K562 (cell line): Measurements from ENCODE around the gene TSR3. TPM values are rescaled to one million over a fixed set of nuclear protein-coding genes. Genes with fewer than 3 reads are reported as not detected.
A peak's percentile ranks its signal among the peaks of the same experiment; 100 is the strongest.

ENCODE experiments used
- ARNT ChIP-seq, 2 experiments: fragments of 450-650 bp; IDR thresholded peaks; 2 replicates each; pipeline ENCODE4 v1.6.1; 2016; ENCODE audit warnings: mild to moderate bottlenecking in 1 of 2
- DPF2 ChIP-seq: fragments of 450-650 bp; IDR thresholded peaks from 2 replicates; pipeline ENCODE4 v1.6.1; 2016
- ELF2 ChIP-seq: fragments of 250-450 bp; sonication (Bioruptor Pico); IDR thresholded peaks from 2 replicates; pipeline ENCODE4 v1.5.0; 2021; ENCODE audit warnings: mild to moderate bottlenecking
- HNRNPK ChIP-seq: fragments of 200-400 bp; formaldehyde crosslinking; IDR thresholded peaks from one replicate; pipeline ENCODE4 v1.6.1; 2018; ENCODE audit warnings: mild to moderate bottlenecking, low read depth, low read length; ENCODE audit not compliant: poor library complexity, severe bottlenecking
- MECOM ChIP-seq: fragments of 250-450 bp; sonication (Bioruptor Pico); IDR thresholded peaks from 2 replicates; pipeline ENCODE4 v1.8.0; 2022; ENCODE audit warnings: inconsistent platforms
- NFE2 ChIP-seq: IDR thresholded peaks from 2 replicates; pipeline ENCODE4 v1.6.1; 2014; ENCODE audit warnings: antibody characterized with exemption, low read depth
- NR2C2 ChIP-seq, 2 experiments: fragments of 200-800 bp in 1 of 2; sonication (Bioruptor generic) in 1 of 2; sonication (generic) in 1 of 2; formaldehyde crosslinking in 1 of 2; IDR thresholded peaks; 2 replicates each; pipeline versions ENCODE4 v1.6.1 to v1.8.0; 2016 to 2022; ENCODE audit warnings: mild to moderate bottlenecking in 1 of 2, missing compliant biosample characterization in 1 of 2, missing genetic modification characterization in 1 of 2, missing genetic modification reagents in 1 of 2
- PRDM10 ChIP-seq: fragments of 450-650 bp; IDR thresholded peaks from 2 replicates; pipeline ENCODE4 v1.6.1; 2018; ENCODE audit not compliant: partially characterized antibody
- SFPQ ChIP-seq: fragments of 200-400 bp; formaldehyde crosslinking; IDR thresholded peaks from 2 replicates; pipeline ENCODE4 v1.6.1; 2017; ENCODE audit warnings: mild to moderate bottlenecking, low read depth, low read length, moderate library complexity
- SRSF7 ChIP-seq: fragments of 200-400 bp; formaldehyde crosslinking; optimal IDR thresholded peaks from 2 replicates; pipeline ENCODE3; 2017; ENCODE audit warnings: mild to moderate bottlenecking, low read depth, low read length
- TGIF2 ChIP-seq: sonication (generic); formaldehyde crosslinking; IDR thresholded peaks from 2 replicates; pipeline ENCODE4 v1.8.1; 2022; ENCODE audit warnings: mild to moderate bottlenecking, missing genetic modification reagents, moderate library complexity
- TRIM24 ChIP-seq, 2 experiments: fragments of 450-650 bp; IDR thresholded peaks; 2 replicates each; pipeline ENCODE4 v1.6.1; 2016
- ZMIZ1 ChIP-seq, 2 experiments: fragments of 150-350 bp in 1 of 2; IDR thresholded peaks; 2 replicates each; pipeline ENCODE4 v1.6.1; 2012 to 2016; ENCODE audit warnings: low read depth in 2 of 2, low read length in 2 of 2, mild to moderate bottlenecking in 1 of 2, moderate library complexity in 1 of 2
- ZNF124 ChIP-seq: sonication (generic); formaldehyde crosslinking; IDR thresholded peaks from 2 replicates; pipeline ENCODE4 v1.8.1; 2022; ENCODE audit warnings: missing genetic modification reagents
- ZNF280B ChIP-seq: fragments of 250-450 bp; sonication (Bioruptor Pico); IDR thresholded peaks from 2 replicates; pipeline ENCODE4 v1.5.1; 2021; ENCODE audit warnings: mild to moderate bottlenecking
- polyA plus RNA-seq, 8 experiments: library from polyadenylated mRNA; depleted of rRNA in 4 of 8; stranded (reverse) in 5 of 8; unstranded in 3 of 8; fragments of >200 nt; fragmentation: Nextera tagmentation in 2 of 8; fragmentation: Illumina TruSeq in 1 of 8; extraction: Ambion mirVana in 2 of 8; extraction: Trizol in 1 of 8; gene quantifications; 2 replicates each; pipeline versions ENCODE4 v1.2.1 to v1.2.3, GENCODE V29; 2011 to 2014; ENCODE audit warnings: inconsistent platforms in 1 of 8, missing spikeins in 1 of 8
- total RNA-seq, 7 experiments: library from RNA; depleted of rRNA in 6 of 7; stranded (reverse); fragments of >200 nt in 6 of 7; fragmentation: Illumina TruSeq in 2 of 7; extraction: Trizol in 2 of 7; gene quantifications; 2 replicates each; pipeline versions ENCODE4 v1.2.1 to v1.2.3, GENCODE V29; 2011 to 2021; ENCODE audit warnings: low replicate concordance in 1 of 7

The TSR3 gene
- total and polyA plus RNA-seq, 9 of the 15 experiments (the other 6 are each of a cell fraction or from before 2014, with no cell fraction given), result 1.5 to 74.8 (median 16.5) TPM

- TF ChIP-seq ZNF280B (no peak), PRDM10 (no peak), MECOM (CRISPR knock-in tag) (no peak), ZMIZ1 (IDR thresholded peaks at IDR 0.05; ENCODE audit: low read depth in 2 of 2, low read length in 2 of 2) (0 out of 4 replicates have a peak, but pooled peaks of 1 of the 2 experiments have one; percentile 32), NR2C2 (CRISPR knock-in tag; IDR thresholded peaks at IDR 0.05) (peak; percentile 9; the same call in 1 of the 2 replicates), NR2C2 (tag; IDR thresholded peaks at IDR 0.05) (peak; percentile 74), HNRNPK (peak; percentile 79), TGIF2 (CRISPR knock-in tag) (peak; percentile 97; the same call in 1 of the 2 replicates), SRSF7 (peak; percentile 30), NFE2 (peak; percentile 92), DPF2 (peak; percentile 7; the same call in 1 of the 2 replicates), ZNF124 (CRISPR knock-in tag) (peak; percentile 73; the same call in 1 of the 2 replicates), ELF2 (CRISPR knock-in tag) (0 out of 2 replicates have a peak, but pooled peaks have one; percentile 57), ARNT (IDR thresholded peaks at IDR 0.05) (no peak), TRIM24 (IDR thresholded peaks at IDR 0.05) (0 out of 4 replicates have a peak, but pooled peaks of 1 of the 2 experiments have one; percentile 6), SFPQ (no peak)
These were observed 27.8 kb upstream of the TSR3 start (continued) for GRCh38 chr16:1379304-1380076.
